HPDE6-E6E7 (cell line): ENCODE results near the gene ATP6V1A.
A peak's percentile ranks its signal among the peaks of the same experiment; 100 is the strongest.
"Not testable (repeated sequence)": the region's sequence is repeated elsewhere in the genome, so short reads cannot be mapped to it uniquely, and the experiment has no call there.

ENCODE experiments used
- DNase-seq: peaks from one replicate; pipeline ENCODE4 v3.0.0; 2011; ENCODE audit warnings: missing footprints; ENCODE audit errors: extremely low spot score

The ATP6V1A gene

GRCh38 chr3:113828600-113828999 is 81.8 kb downstream of the ATP6V1A start:
- no peak for DNase-seq

GRCh38 chr3:113829576-113830354 is 82.9 kb downstream of the ATP6V1A start:
- no peak for DNase-seq

GRCh38 chr3:113831103-113831355 is 84.2 kb downstream of the ATP6V1A start:
- DNase-seq = no peak

- no peak for DNase-seq
Measured at GRCh38 chr3:113832477-113833164, 85.8 kb downstream of the ATP6V1A start.

GRCh38 chr3:113834983-113835382 is 88.1 kb downstream of the ATP6V1A start:
- no peak for DNase-seq

- peak; percentile 63 for DNase-seq
Measured at GRCh38 chr3:113838631-113839209, 91.9 kb downstream of the ATP6V1A start, which contains the start of gene GRAMD1C. Gene GRAMD1C, plus strand, starts transcription at chr3:113838788. Its CDS starts 122 bp downstream, at chr3:113838910.

GRCh38 chr3:113839551-113839950 is 92.7 kb downstream of the ATP6V1A start:
- no peak for DNase-seq

- DNase-seq = peak; percentile 26
Measured at GRCh38 chr3:113844622-113845222, 97.9 kb downstream of the ATP6V1A start.

- DNase-seq = no peak
Measured at GRCh38 chr3:113847247-113847646, 100.4 kb downstream of the ATP6V1A start.

GRCh38 chr3:113847664-113848461 is 101.0 kb downstream of the ATP6V1A start:
- peak; percentile 40 for DNase-seq

GRCh38 chr3:113849071-113849470 is 102.2 kb downstream of the ATP6V1A start:
- DNase-seq = not testable (repeated sequence)

- not testable (repeated sequence) for DNase-seq
Measured at GRCh38 chr3:113849841-113850240, 103.0 kb downstream of the ATP6V1A start.

GRCh38 chr3:113850391-113850790 is 103.6 kb downstream of the ATP6V1A start:
- not testable (repeated sequence) for DNase-seq

GRCh38 chr3:113852506-113852905 is 105.7 kb downstream of the ATP6V1A start:
- DNase-seq = no peak
